ENCODE data around the gene SGK1. TPM values are rescaled to one million over a fixed set of nuclear protein-coding genes. Genes with fewer than 3 reads are reported as not detected.
"Not testable (repeated sequence)": the region's sequence is repeated elsewhere in the genome, so short reads cannot be mapped to it uniquely, and the experiment has no call there.

The SGK1 gene
- total RNA-seq, 1 experiment from 2014 or later, result 7.8 TPM

DNA sequence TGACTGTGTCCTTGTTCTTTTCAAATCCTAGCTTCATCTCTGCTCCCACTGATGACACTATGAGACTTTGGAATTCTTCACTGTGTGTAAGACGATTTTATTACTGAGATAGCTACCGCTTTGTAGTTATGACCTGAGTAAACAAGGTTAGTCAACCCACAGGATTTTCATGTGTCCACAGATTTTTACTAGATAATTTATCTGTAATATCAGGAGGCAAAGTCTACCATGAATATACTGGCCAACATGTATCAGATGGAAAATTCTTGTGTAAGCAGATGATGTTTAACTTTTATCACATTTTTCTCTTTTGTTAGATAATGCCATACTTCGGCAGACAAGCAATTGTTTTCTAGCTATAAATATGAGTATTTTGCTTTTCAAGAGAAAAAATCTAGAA, 119.8 kb downstream of the SGK1 start:
- Histone ChIP-seq H3K14ac (ENCODE audit: insufficient read depth, low read length) (no peak overlapping the region), H3K4me1 (ENCODE audit: insufficient read depth, low read length) (0 out of 2 replicates have a peak, but pooled peaks cover 2% of the 10 kb centered on the region), H2BK20ac (ENCODE audit: low read depth, low read length, poor library complexity, severe bottlenecking) (no peak overlapping the region), H4K91ac (ENCODE audit: insufficient read length, low read depth, low read length) (no peak overlapping the region), H2AFZ (ENCODE audit: low read length) (no peak overlapping the region), H3T11ph (ENCODE audit: low read length) (no peak overlapping the region), H2BK5ac (ENCODE audit: insufficient read length, low read length) (no peak overlapping the region), H4K8ac (replicated peaks; ENCODE audit: insufficient read length, low read depth, low read length) (no peak overlapping the region), H3K79me2 (ENCODE audit: insufficient read depth, low read length) (no peaks in the 10 kb centered on the region), H2AK5ac (ENCODE audit: insufficient read length, low read length) (no peak overlapping the region), H3K4me2 (ENCODE audit: insufficient read depth, insufficient read length, low read length) (no peak overlapping the region), H2BK15ac (ENCODE audit: low read depth, low read length) (no peak overlapping the region), H4K5ac (ENCODE audit: insufficient read length, low read depth, low read length) (no peak overlapping the region), H3K18ac (ENCODE audit: insufficient read length, low read depth, low read length) (no peak overlapping the region), H3K27me3 (ENCODE audit: insufficient read depth, low read length) (no peaks in the 10 kb centered on the region), H3K27ac (ENCODE audit: insufficient read length, low read depth, low read length) (no peak overlapping the region), H3K23ac (ENCODE audit: insufficient read length, low read depth, low read length) (no peak overlapping the region), H3K9me3 (ENCODE audit: control insufficient read depth, low read depth, low read length) (no peaks in the 10 kb centered on the region), H3K9ac (ENCODE audit: extremely low read depth, insufficient read length, low read length) (no peak overlapping the region), H3K79me1 (ENCODE audit: insufficient read depth, low read depth, low read length, poor library complexity, severe bottlenecking) (no peaks in the 10 kb centered on the region), H2BK12ac (ENCODE audit: insufficient read length, low read depth, low read length) (no peak overlapping the region), H4K20me1 (ENCODE audit: control insufficient read depth, insufficient read depth, insufficient read length) (no peaks in the 10 kb centered on the region), H3K56ac (ENCODE audit: insufficient read length, low read depth, low read length) (no peak overlapping the region), H3K23me2 (ENCODE audit: insufficient read length, low read depth, low read length, poor library complexity, severe bottlenecking) (no peaks in the 10 kb centered on the region), H3K4ac (ENCODE audit: low read depth, low read length) (no peak overlapping the region), H2BK120ac (ENCODE audit: low read depth, low read length, poor library complexity, severe bottlenecking) (no peak overlapping the region)
- Mint-ChIP-seq H3K9me3 (no peaks in the 10 kb centered on the region), H3K4me3 (no peak overlapping the region), H3K4me1 (peaks cover 11 to 12% of the 10 kb centered on the region in 2 experiments), H3K27me3 (ENCODE audit: low read depth) (no peaks in the 10 kb centered on the region), H3K27ac (no peak overlapping the region), H3K36me3 (ENCODE audit: insufficient read depth in 1 of 3, low read depth in 3 of 3) (peaks cover 0 to under 1% (median 0%) of the 10 kb centered on the region in 3 experiments; a peak in 1 of 7 replicates)
- DNase-seq, result no peak
- TF ChIP-seq, protein P1, sequence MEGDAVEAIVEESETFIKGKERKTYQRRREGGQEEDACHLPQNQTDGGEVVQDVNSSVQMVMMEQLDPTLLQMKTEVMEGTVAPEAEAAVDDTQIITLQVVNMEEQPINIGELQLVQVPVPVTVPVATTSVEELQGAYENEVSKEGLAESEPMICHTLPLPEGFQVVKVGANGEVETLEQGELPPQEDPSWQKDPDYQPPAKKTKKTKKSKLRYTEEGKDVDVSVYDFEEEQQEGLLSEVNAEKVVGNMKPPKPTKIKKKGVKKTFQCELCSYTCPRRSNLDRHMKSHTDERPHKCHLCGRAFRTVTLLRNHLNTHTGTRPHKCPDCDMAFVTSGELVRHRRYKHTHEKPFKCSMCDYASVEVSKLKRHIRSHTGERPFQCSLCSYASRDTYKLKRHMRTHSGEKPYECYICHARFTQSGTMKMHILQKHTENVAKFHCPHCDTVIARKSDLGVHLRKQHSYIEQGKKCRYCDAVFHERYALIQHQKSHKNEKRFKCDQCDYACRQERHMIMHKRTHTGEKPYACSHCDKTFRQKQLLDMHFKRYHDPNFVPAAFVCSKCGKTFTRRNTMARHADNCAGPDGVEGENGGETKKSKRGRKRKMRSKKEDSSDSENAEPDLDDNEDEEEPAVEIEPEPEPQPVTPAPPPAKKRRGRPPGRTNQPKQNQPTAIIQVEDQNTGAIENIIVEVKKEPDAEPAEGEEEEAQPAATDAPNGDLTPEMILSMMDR (conservative IDR thresholded peaks at IDR 0.05), result no peak
- no CpG with 5 or more reads among the region's 3 CpGs for WGBS (ENCODE audit: extremely low coverage, insufficient read length, low lambda C conversion rate)

DNA sequence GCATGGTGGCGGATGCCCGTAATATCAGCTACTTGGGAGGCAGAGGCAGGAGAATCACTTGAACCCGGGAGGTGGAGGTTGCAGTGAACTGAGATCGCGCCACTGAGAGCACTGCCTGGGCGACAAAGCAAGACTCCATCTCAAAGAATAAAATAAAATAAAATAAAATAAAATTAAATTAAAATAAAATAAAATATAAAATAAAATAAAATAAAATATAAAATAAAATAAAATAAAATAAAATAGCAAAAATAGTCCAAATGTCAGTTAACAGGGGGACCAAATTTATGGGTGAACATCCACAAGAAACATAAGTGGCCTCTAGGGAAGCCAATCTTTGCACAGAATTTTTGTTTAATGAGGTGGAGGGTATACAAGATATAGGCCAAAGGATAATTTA, 120.2 kb downstream of the SGK1 start:
- H4K8ac ChIP-seq (replicated peaks; ENCODE audit: insufficient read length, low read depth, low read length); H3K9me3 Mint-ChIP-seq; H2AK5ac ChIP-seq (ENCODE audit: insufficient read length, low read length); H3K18ac ChIP-seq (ENCODE audit: insufficient read length, low read depth, low read length); H3K4me2 ChIP-seq (ENCODE audit: insufficient read depth, insufficient read length, low read length); H3K27ac ChIP-seq (ENCODE audit: insufficient read length, low read depth, low read length); H3K36me3 Mint-ChIP-seq (ENCODE audit: insufficient read depth in 1 of 3, low read depth in 3 of 3); H3K27me3 Mint-ChIP-seq (ENCODE audit: low read depth); H4K20me1 ChIP-seq (ENCODE audit: control insufficient read depth, insufficient read depth, insufficient read length); H3K23me2 ChIP-seq (ENCODE audit: insufficient read length, low read depth, low read length, poor library complexity, severe bottlenecking); H3K4me1 ChIP-seq (ENCODE audit: insufficient read depth, low read length); H2BK15ac ChIP-seq (ENCODE audit: low read depth, low read length); H3K23ac ChIP-seq (ENCODE audit: insufficient read length, low read depth, low read length); H3K9me3 ChIP-seq (ENCODE audit: control insufficient read depth, low read depth, low read length); H3K79me1 ChIP-seq (ENCODE audit: insufficient read depth, low read depth, low read length, poor library complexity, severe bottlenecking); H3K56ac ChIP-seq (ENCODE audit: insufficient read length, low read depth, low read length); H2AFZ ChIP-seq (ENCODE audit: low read length); H3K9ac ChIP-seq (ENCODE audit: extremely low read depth, insufficient read length, low read length); H3K4me3 Mint-ChIP-seq; H2BK12ac ChIP-seq (ENCODE audit: insufficient read length, low read depth, low read length); H2BK5ac ChIP-seq (ENCODE audit: insufficient read length, low read length); H4K91ac ChIP-seq (ENCODE audit: insufficient read length, low read depth, low read length); H3T11ph ChIP-seq (ENCODE audit: low read length); H3K27ac Mint-ChIP-seq; H3K79me2 ChIP-seq (ENCODE audit: insufficient read depth, low read length); H2BK20ac ChIP-seq (ENCODE audit: low read depth, low read length, poor library complexity, severe bottlenecking); DNase-seq; H3K27me3 ChIP-seq (ENCODE audit: insufficient read depth, low read length); H3K4ac ChIP-seq (ENCODE audit: low read depth, low read length); H3K14ac ChIP-seq (ENCODE audit: insufficient read depth, low read length); H4K5ac ChIP-seq (ENCODE audit: insufficient read length, low read depth, low read length); H2BK120ac ChIP-seq (ENCODE audit: low read depth, low read length, poor library complexity, severe bottlenecking): not testable (repeated sequence)
- peaks cover 15 to 16% of the 10 kb centered on the region in 2 experiments for H3K4me1 Mint-ChIP-seq
- WGBS (ENCODE audit: extremely low coverage, insufficient read length, low lambda C conversion rate), result no CpG with 5 or more reads among the region's 6 CpGs
